ENCODE data around the gene KRT79. TPM values are rescaled to one million over a fixed set of nuclear protein-coding genes. Genes with fewer than 3 reads are reported as not detected.

KRT79 gene
- polyA plus RNA-seq, 1 donor from 2014 or later, result not detected

DNA sequence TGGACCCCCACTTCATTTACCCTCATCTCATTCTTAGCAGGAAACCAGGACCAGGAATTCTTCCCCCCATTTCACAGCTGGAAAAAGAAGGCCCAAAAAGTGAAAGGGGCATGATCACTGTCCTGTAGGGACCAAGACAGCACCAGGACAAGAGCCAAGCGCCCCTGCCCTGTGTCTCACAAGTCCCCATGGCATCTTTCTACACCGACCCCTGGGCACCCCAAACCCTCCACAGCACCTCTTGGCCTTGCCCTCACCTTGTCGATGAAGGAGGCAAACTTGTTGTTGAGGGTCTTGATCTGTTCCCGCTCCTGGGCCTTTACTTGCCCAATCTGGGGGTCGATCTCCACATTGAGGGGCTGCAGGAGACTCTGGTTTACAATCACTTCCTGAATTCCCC is 57.7 kb downstream of the KRT79 start:
- Histone ChIP-seq H3K9me3 (ENCODE audit: low read length) (no peaks in the 10 kb centered on the region), H3K9me2 (ENCODE audit: insufficient read depth, low read length) (no peaks in the 10 kb centered on the region), H3K9ac (ENCODE audit: low read length) (no peak overlapping the region), H3K27me3 (ENCODE audit: insufficient read depth, low read depth, low read length) (no peaks in the 10 kb centered on the region), H2AFZ (ENCODE audit: low read depth, low read length) (no peak overlapping the region), H3K4me2 (ENCODE audit: low read length) (no peak overlapping the region), H3F3A (ENCODE audit: insufficient read depth, low read length, poor library complexity, severe bottlenecking) (no peaks in the 10 kb centered on the region), H3K4me3 (ENCODE audit: low read length) (no peak overlapping the region), H3K36me3 (ENCODE audit: insufficient read depth, low read length) (no peaks in the 10 kb centered on the region), H4K20me1 (ENCODE audit: insufficient read depth) (no peaks in the 10 kb centered on the region), H3K27ac (ENCODE audit: low read length) (no peak overlapping the region), H3K79me2 (replicated peaks; ENCODE audit: insufficient read depth, low read length) (no peaks in the 10 kb centered on the region)
- TF ChIP-seq CTCF (IDR thresholded peaks at IDR 0.05; ENCODE audit: poor library complexity, severe bottlenecking) (no peak), EP300 (conservative IDR thresholded peaks at IDR 0.05; ENCODE audit: poor library complexity, severe bottlenecking) (no peak), RAD21 (conservative IDR thresholded peaks at IDR 0.05) (no peak), MXI1 (conservative IDR thresholded peaks at IDR 0.05; ENCODE audit: poor library complexity, severe bottlenecking) (no peak)

DNA sequence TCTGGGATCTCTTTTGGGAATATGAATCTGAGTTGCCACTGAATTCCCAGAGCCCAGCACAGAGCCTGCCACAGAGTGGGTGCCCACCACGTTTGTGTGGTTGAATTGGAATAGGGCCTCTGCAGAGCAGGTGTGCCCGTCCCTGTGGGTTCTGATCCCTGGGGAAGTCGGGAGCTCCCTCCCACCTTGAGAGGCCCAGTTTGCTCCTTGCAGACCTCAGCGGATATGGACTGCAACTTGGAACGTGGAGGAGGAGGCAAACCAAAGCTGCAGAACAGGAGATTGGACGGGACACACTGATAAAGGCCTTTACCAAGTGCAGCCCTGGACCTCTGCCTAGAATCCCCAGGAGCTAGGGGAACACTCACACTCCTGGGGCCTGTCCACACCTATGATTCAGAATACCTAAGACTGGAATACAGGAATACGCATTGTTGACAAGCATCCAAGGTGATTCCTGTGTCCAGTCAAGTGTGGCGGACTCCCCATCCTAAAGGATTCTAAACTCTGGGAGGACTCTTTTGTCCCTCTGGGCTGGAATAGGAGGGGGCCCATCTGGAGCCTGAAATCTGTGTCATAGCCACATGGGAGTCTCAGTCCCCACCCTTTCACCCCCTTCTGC is 59.4 kb downstream of the KRT79 start:
- no peak overlapping the region for H3K27ac ChIP-seq (ENCODE audit: low read length)

More for the DNA sequence above, 59.4 kb downstream of the KRT79 start:
- Histone ChIP-seq H3K79me2 (replicated peaks; ENCODE audit: insufficient read depth, low read length) (no peaks in the 10 kb centered on the region), H3K36me3 (ENCODE audit: insufficient read depth, low read length) (no peaks in the 10 kb centered on the region), H4K20me1 (ENCODE audit: insufficient read depth) (no peaks in the 10 kb centered on the region), H3K9ac (ENCODE audit: low read length) (no peak overlapping the region), H3K4me2 (ENCODE audit: low read length) (no peak overlapping the region), H3K27me3 (ENCODE audit: insufficient read depth, low read depth, low read length) (no peaks in the 10 kb centered on the region), H2AFZ (ENCODE audit: low read depth, low read length) (no peak overlapping the region), H3K9me2 (ENCODE audit: insufficient read depth, low read length) (no peaks in the 10 kb centered on the region), H3K4me3 (ENCODE audit: low read length) (no peak overlapping the region), H3F3A (ENCODE audit: insufficient read depth, low read length, poor library complexity, severe bottlenecking) (no peaks in the 10 kb centered on the region), H3K9me3 (ENCODE audit: low read length) (no peaks in the 10 kb centered on the region)
- no peak for TF ChIP-seq REST (IDR thresholded peaks at IDR 0.05; ENCODE audit: borderline replicate concordance)
- TF ChIP-seq POLR2AphosphoS5 (IDR thresholded peaks at IDR 0.05), result no peak
- TF ChIP-seq RAD21 (conservative IDR thresholded peaks at IDR 0.05), result no peak
- no peak for TF ChIP-seq SMC3 (conservative IDR thresholded peaks at IDR 0.05; ENCODE audit: poor library complexity)
- TF ChIP-seq EZH2 (IDR thresholded peaks at IDR 0.05; ENCODE audit: borderline replicate concordance, insufficient read depth, low read length, poor library complexity, severe bottlenecking), result no peak
- no peak for TF ChIP-seq EP300 (conservative IDR thresholded peaks at IDR 0.05; ENCODE audit: poor library complexity, severe bottlenecking)
- TF ChIP-seq CTCF (IDR thresholded peaks at IDR 0.05; ENCODE audit: poor library complexity, severe bottlenecking), result no peak
- no peak for TF ChIP-seq MXI1 (conservative IDR thresholded peaks at IDR 0.05; ENCODE audit: poor library complexity, severe bottlenecking)
- TF ChIP-seq TAF1 (IDR thresholded peaks at IDR 0.05; ENCODE audit: low read depth), result no peak
